Activated CD8-positive, alpha-beta memory T cell treated with anti-CD3 and anti-CD28 coated beads for 36 hours (primary cell): ENCODE data around the gene DTL. TPM values are rescaled to one million over a fixed set of nuclear protein-coding genes. Genes with fewer than 3 reads are reported as not detected.

Experiments used
- CTCF ChIA-PET: fragments of 350-600 bp; sonication (Branson Sonifier 250); formaldehyde crosslinking; loops from one replicate; lab custom pipeline; 2021; ENCODE audit warnings: antibody characterized with exemption; lab: Charles Lee
- POLR2A ChIA-PET: fragments of 350-600 bp; sonication (Branson Sonifier 250); formaldehyde crosslinking; loops from one replicate; lab custom pipeline; 2021; ENCODE audit warnings: antibody characterized with exemption; lab: Charles Lee
- total RNA-seq, 2 experiments: library from RNA; stranded (reverse); gene quantifications; one replicate each; pipeline ENCODE4 v1.2.3, GENCODE V29; 2021

The DTL gene
- total RNA-seq, 2 experiments from 2014 or later: 89.7 to 95.0 TPM

GRCh38 chr1:212074313-212074712 is 38.8 kb downstream of the DTL start:
- POLR2A ChIA-PET: no interaction called here
- CTCF ChIA-PET: interaction anchor here (1.0 kb wide), 1 partner anchor 158 kb away, joined by 3 read pairs; no protein-coding TSS in a partner anchor

- ChIA-PET POLR2A (no interaction called here), CTCF (interaction anchor here (1.0 kb wide), 1 partner anchor 158 kb away, joined by 3 read pairs; no protein-coding TSS in a partner anchor)
Observed at GRCh38 chr1:212074856-212075255, 39.3 kb downstream of the DTL start.

- ChIA-PET CTCF (interaction anchor here (0.6 to 1.3 kb wide), 3 partner anchors 14 to 379 kb away, joined by 3 to 4 read pairs (median 3); no protein-coding TSS in a partner anchor), POLR2A (no interaction called here)
Observed at GRCh38 chr1:212077028-212077427, 41.5 kb downstream of the DTL start.

GRCh38 chr1:212078826-212079225 is 43.3 kb downstream of the DTL start:
- CTCF ChIA-PET: no interaction called here
- POLR2A ChIA-PET: no interaction called here

- POLR2A ChIA-PET: no interaction called here
Observed at GRCh38 chr1:212082765-212083406, 47.3 kb downstream of the DTL start.

GRCh38 chr1:212089560-212090163 is 54.1 kb downstream of the DTL start:
- CTCF ChIA-PET: no interaction called here
- POLR2A ChIA-PET: interaction anchor here (0.5 kb wide), 1 partner anchor 196 kb away, joined by 7 read pairs; no protein-coding TSS in a partner anchor

More at GRCh38 chr1:212082765-212083406, 47.3 kb downstream of the DTL start:
- CTCF ChIA-PET: no interaction called here

GRCh38 chr1:212091438-212092121 is 56.0 kb downstream of the DTL start:
- CTCF ChIA-PET: no interaction called here
- POLR2A ChIA-PET: no interaction called here

GRCh38 chr1:212097360-212097759 is 61.8 kb downstream of the DTL start:
- ChIA-PET CTCF (no interaction called here), POLR2A (interaction anchor here (0.6 kb wide), 1 partner anchor 28 kb away, joined by 4 read pairs; no protein-coding TSS in a partner anchor)

- CTCF ChIA-PET: no interaction called here
- POLR2A ChIA-PET: no interaction called here
Observed at GRCh38 chr1:212098310-212098709, 62.8 kb downstream of the DTL start.

- ChIA-PET CTCF (no interaction called here), POLR2A (interaction anchor here (0.6 kb wide), 1 partner anchor 29 kb away, joined by 7 read pairs; no protein-coding TSS in a partner anchor)
Observed at GRCh38 chr1:212098771-212099170, 63.2 kb downstream of the DTL start.

- POLR2A ChIA-PET: no interaction called here
- CTCF ChIA-PET: no interaction called here
Observed at GRCh38 chr1:212101251-212101650, 65.7 kb downstream of the DTL start.

- CTCF ChIA-PET: no interaction called here
Observed at GRCh38 chr1:212101735-212102134, 66.2 kb downstream of the DTL start.

GRCh38 chr1:212104586-212105325 is 69.2 kb downstream of the DTL start:
- CTCF ChIA-PET: no interaction called here
- POLR2A ChIA-PET: no interaction called here

More at GRCh38 chr1:212101735-212102134, 66.2 kb downstream of the DTL start:
- POLR2A ChIA-PET: no interaction called here

GRCh38 chr1:212106286-212106792 is 70.8 kb downstream of the DTL start:
- ChIA-PET POLR2A (no interaction called here), CTCF (no interaction called here)

GRCh38 chr1:212107481-212107880 is 71.9 kb downstream of the DTL start:
- ChIA-PET POLR2A (interaction anchor here (0.7 kb wide), 1 partner anchor 176 kb away, joined by 4 read pairs; no protein-coding TSS in a partner anchor), CTCF (no interaction called here)

GRCh38 chr1:212108187-212108586 is 72.6 kb downstream of the DTL start:
- CTCF ChIA-PET: no interaction called here
- POLR2A ChIA-PET: no interaction called here

- POLR2A ChIA-PET: no interaction called here
- CTCF ChIA-PET: no interaction called here
Observed at GRCh38 chr1:212108981-212109380, 73.4 kb downstream of the DTL start.

- ChIA-PET CTCF (interaction anchor here (1.6 kb wide), 1 partner anchor 69 kb away, joined by 3 read pairs; no protein-coding TSS in a partner anchor), POLR2A (no interaction called here)
Observed at GRCh38 chr1:212109728-212110127, 74.2 kb downstream of the DTL start.

- POLR2A ChIA-PET: interaction anchor here (0.5 kb wide), 1 partner anchor 294 kb away, joined by 3 read pairs; no protein-coding TSS in a partner anchor
Observed at GRCh38 chr1:212110617-212111016, 75.1 kb downstream of the DTL start.

More at GRCh38 chr1:212110617-212111016, 75.1 kb downstream of the DTL start:
- CTCF ChIA-PET: interaction anchor here (1.6 kb wide), 1 partner anchor 68 kb away, joined by 3 read pairs; no protein-coding TSS in a partner anchor
